ENCODE results near the gene SLIT3.

DNA sequence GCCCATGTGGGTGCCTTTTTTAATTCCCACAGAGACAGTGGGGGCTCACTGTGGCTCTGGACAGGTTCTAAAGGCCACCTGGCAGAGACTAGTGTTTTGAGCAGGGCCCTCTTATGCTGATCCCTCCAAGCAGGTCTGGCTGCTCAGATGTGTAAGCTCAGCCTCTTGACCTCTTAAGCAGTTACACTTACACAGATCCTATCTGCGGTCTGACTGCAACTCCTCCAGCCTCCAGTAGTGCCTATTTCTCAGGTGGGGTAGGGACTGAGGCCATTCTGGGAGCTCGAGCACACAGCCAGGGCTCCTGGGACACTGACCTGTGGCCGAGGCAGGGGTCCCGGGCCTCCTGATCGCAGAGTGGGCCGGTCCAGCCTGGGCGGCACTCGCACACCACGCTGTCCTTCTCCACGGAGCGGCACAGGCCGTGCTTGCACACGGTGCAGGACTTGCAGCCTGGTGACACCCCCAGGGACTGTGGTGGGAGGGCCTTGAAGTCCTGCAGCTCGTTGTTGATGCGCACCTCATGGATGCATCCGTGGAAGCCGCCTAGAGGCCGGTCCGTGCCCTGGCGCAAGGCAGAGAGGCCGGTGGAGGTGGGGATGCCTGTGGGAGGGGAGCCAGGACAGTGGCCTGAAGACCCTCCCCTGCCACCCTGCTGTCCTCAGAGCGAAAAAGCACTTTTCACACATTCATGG lies 629.9 kb downstream of the SLIT3 start:
- TF ChIP-seq CTCF (IDR thresholded peaks at IDR 0.05 in 2 of 3, conservative IDR thresholded peaks at IDR 0.05 in 1 of 3; ENCODE audit: borderline replicate concordance in 1 of 3, insufficient read depth in 1 of 3, low read depth in 2 of 3, low read length in 2 of 3) (no peak), POLR2A (IDR thresholded peaks at IDR 0.05; ENCODE audit: borderline replicate concordance, extremely low read depth, insufficient read depth, insufficient read length) (no peak), TCF7L2 (IDR thresholded peaks at IDR 0.05; ENCODE audit: borderline replicate concordance, extremely low read depth, insufficient read depth, insufficient read length) (no peak), POLR2AphosphoS5 (IDR thresholded peaks at IDR 0.05; ENCODE audit: low read depth, low read length) (no peak), RAD21 (IDR thresholded peaks at IDR 0.05; ENCODE audit: low read depth) (no peak), ATF3 (IDR thresholded peaks at IDR 0.05) (no peak), REST (IDR thresholded peaks at IDR 0.05; ENCODE audit: low read depth) (no peak), EZH2 (IDR thresholded peaks at IDR 0.05) (no peak), SIN3A (IDR thresholded peaks at IDR 0.05; ENCODE audit: low read depth) (no peak), SP1 (IDR thresholded peaks at IDR 0.05; ENCODE audit: low read depth) (no peak), FOSL1 (IDR thresholded peaks at IDR 0.05; ENCODE audit: low read depth) (no peak)
- TF ChIP-seq, protein P1, sequence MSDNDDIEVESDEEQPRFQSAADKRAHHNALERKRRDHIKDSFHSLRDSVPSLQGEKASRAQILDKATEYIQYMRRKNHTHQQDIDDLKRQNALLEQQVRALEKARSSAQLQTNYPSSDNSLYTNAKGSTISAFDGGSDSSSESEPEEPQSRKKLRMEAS (IDR thresholded peaks at IDR 0.05) = no peak

All from HCT116 (cell line).